Uterus (tissue), 2 donors: ENCODE data around the gene CFTR.

Experiments used
- POLR2A ChIP-seq, 2 donors: fragments of 450-650 bp; IDR thresholded peaks; one replicate each; pipeline ENCODE4 v1.6.1; 2016; ENCODE audit warnings: antibody characterized with exemption in 2 of 2, mild to moderate bottlenecking in 1 of 2, moderate library complexity in 1 of 2
- TF ChIP-seq, protein P1 (sequence below), 4 experiments: fragments of 200-600 bp in 2 of 4; fragments of 450-650 bp in 2 of 4; sonication (generic) in 2 of 4; IDR thresholded peaks; one replicate each; pipeline ENCODE4 v1.5.1; 2016 to 2019; ENCODE audit warnings: antibody characterized with exemption in 4 of 4, mild to moderate bottlenecking in 2 of 4, moderate library complexity in 1 of 4

DNA sequence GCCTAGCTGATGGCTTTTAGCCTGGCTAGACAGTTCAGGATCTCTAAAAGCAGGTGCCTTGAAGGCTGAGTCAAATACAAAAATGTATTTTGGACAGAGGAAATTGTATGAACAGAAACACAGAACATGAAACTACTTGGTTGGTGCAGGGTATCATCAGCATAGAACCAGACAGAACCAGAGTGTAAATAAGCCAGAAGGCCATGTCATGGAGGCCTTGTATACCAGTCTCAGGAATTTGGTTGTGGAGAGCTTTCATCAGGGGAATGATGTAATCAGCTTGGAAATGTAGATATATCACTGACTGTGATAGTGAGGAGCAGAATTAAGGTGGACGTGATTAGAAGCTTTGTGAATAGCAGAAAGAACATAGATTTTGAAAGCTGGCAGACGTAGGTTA, 82.9 kb downstream of the CFTR start:
- TF ChIP-seq, protein P1, sequence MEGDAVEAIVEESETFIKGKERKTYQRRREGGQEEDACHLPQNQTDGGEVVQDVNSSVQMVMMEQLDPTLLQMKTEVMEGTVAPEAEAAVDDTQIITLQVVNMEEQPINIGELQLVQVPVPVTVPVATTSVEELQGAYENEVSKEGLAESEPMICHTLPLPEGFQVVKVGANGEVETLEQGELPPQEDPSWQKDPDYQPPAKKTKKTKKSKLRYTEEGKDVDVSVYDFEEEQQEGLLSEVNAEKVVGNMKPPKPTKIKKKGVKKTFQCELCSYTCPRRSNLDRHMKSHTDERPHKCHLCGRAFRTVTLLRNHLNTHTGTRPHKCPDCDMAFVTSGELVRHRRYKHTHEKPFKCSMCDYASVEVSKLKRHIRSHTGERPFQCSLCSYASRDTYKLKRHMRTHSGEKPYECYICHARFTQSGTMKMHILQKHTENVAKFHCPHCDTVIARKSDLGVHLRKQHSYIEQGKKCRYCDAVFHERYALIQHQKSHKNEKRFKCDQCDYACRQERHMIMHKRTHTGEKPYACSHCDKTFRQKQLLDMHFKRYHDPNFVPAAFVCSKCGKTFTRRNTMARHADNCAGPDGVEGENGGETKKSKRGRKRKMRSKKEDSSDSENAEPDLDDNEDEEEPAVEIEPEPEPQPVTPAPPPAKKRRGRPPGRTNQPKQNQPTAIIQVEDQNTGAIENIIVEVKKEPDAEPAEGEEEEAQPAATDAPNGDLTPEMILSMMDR (IDR thresholded peaks at IDR 0.05), result no peak
- no peak for TF ChIP-seq POLR2A (IDR thresholded peaks at IDR 0.05)
